H1 (cell line): Measurements from ENCODE around the gene BLOC1S3. TPM values are rescaled to one million over a fixed set of nuclear protein-coding genes. Genes with fewer than 3 reads are reported as not detected.

Experiments used
- polyA plus RNA-seq, 7 experiments: library from polyadenylated mRNA; depleted of rRNA in 3 of 7; stranded (reverse) in 5 of 7; unstranded in 2 of 7; fragments of >200 nt in 5 of 7; fragments of 200-250 nt in 2 of 7; gene quantifications; 1 replicate in 5 of 7; 2 replicates in 1 of 7; 4 replicates in 1 of 7; pipeline versions ENCODE4 v1.2.1 to v1.2.3, GENCODE V29; 2011 to 2013; ENCODE audit warnings: missing spikeins in 2 of 7, mixed read lengths in 2 of 7
- total RNA-seq: library from RNA; stranded (reverse); fragmentation: NEBNext Ultra II Directional; extraction: Animal tissue kit (Norgen Biotek cat#: 25700); gene quantifications from 2 replicates; pipeline ENCODE4 v1.2.1, GENCODE V29; 2021
- TF ChIP-seq, protein P1 (sequence below): fragments of 300-600 bp; sonication (generic); IDR thresholded peaks from 2 replicates; pipeline ENCODE4 v1.7.1; 2012; ENCODE audit warnings: low read length, moderate library complexity, mild to moderate bottlenecking, inconsistent platforms; ENCODE audit not compliant: insufficient replicate concordance

The BLOC1S3 gene
- total and polyA plus RNA-seq, 2 of the 8 experiments (the other 6 are each of a cell fraction or from before 2014, with no cell fraction given), result 6.0 to 6.1 TPM

DNA sequence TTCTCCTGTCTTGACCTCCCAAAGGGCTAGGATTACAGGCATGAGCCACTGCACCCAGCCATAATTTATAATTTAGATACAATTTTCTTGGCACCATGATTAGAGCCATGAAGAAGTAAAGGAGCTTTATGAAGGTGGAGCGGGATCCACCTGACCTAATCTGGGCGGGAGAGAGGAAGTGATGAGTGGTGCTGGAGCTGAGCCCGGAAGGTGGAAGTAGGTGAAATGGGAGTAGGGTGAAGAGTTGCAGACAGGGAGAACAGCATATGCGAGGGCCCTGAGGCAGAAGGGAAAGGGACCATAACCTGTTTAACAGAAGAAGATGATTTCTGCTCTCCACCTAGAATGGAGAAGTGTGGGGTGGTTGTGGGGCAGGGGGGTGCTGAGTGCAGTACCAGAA, 4.2 kb downstream of the BLOC1S3 start (continued):
- TF ChIP-seq, protein P1, sequence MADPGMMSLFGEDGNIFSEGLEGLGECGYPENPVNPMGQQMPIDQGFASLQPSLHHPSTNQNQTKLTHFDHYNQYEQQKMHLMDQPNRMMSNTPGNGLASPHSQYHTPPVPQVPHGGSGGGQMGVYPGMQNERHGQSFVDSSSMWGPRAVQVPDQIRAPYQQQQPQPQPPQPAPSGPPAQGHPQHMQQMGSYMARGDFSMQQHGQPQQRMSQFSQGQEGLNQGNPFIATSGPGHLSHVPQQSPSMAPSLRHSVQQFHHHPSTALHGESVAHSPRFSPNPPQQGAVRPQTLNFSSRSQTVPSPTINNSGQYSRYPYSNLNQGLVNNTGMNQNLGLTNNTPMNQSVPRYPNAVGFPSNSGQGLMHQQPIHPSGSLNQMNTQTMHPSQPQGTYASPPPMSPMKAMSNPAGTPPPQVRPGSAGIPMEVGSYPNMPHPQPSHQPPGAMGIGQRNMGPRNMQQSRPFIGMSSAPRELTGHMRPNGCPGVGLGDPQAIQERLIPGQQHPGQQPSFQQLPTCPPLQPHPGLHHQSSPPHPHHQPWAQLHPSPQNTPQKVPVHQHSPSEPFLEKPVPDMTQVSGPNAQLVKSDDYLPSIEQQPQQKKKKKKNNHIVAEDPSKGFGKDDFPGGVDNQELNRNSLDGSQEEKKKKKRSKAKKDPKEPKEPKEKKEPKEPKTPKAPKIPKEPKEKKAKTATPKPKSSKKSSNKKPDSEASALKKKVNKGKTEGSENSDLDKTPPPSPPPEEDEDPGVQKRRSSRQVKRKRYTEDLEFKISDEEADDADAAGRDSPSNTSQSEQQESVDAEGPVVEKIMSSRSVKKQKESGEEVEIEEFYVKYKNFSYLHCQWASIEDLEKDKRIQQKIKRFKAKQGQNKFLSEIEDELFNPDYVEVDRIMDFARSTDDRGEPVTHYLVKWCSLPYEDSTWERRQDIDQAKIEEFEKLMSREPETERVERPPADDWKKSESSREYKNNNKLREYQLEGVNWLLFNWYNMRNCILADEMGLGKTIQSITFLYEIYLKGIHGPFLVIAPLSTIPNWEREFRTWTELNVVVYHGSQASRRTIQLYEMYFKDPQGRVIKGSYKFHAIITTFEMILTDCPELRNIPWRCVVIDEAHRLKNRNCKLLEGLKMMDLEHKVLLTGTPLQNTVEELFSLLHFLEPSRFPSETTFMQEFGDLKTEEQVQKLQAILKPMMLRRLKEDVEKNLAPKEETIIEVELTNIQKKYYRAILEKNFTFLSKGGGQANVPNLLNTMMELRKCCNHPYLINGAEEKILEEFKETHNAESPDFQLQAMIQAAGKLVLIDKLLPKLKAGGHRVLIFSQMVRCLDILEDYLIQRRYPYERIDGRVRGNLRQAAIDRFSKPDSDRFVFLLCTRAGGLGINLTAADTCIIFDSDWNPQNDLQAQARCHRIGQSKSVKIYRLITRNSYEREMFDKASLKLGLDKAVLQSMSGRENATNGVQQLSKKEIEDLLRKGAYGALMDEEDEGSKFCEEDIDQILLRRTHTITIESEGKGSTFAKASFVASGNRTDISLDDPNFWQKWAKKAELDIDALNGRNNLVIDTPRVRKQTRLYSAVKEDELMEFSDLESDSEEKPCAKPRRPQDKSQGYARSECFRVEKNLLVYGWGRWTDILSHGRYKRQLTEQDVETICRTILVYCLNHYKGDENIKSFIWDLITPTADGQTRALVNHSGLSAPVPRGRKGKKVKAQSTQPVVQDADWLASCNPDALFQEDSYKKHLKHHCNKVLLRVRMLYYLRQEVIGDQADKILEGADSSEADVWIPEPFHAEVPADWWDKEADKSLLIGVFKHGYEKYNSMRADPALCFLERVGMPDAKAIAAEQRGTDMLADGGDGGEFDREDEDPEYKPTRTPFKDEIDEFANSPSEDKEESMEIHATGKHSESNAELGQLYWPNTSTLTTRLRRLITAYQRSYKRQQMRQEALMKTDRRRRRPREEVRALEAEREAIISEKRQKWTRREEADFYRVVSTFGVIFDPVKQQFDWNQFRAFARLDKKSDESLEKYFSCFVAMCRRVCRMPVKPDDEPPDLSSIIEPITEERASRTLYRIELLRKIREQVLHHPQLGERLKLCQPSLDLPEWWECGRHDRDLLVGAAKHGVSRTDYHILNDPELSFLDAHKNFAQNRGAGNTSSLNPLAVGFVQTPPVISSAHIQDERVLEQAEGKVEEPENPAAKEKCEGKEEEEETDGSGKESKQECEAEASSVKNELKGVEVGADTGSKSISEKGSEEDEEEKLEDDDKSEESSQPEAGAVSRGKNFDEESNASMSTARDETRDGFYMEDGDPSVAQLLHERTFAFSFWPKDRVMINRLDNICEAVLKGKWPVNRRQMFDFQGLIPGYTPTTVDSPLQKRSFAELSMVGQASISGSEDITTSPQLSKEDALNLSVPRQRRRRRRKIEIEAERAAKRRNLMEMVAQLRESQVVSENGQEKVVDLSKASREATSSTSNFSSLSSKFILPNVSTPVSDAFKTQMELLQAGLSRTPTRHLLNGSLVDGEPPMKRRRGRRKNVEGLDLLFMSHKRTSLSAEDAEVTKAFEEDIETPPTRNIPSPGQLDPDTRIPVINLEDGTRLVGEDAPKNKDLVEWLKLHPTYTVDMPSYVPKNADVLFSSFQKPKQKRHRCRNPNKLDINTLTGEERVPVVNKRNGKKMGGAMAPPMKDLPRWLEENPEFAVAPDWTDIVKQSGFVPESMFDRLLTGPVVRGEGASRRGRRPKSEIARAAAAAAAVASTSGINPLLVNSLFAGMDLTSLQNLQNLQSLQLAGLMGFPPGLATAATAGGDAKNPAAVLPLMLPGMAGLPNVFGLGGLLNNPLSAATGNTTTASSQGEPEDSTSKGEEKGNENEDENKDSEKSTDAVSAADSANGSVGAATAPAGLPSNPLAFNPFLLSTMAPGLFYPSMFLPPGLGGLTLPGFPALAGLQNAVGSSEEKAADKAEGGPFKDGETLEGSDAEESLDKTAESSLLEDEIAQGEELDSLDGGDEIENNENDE, result no peak
